GM19395 (cell line): ENCODE measurements around the gene FASLG.

ENCODE experiments used
- ATAC-seq: cut with Tn5 transposase; IDR thresholded peaks from one replicate; pipeline ENCODE4 v1.9.1; 2021; ENCODE audit warnings: mild to moderate bottlenecking, moderate library complexity; ENCODE audit not compliant: unreplicated experiment

Gene FASLG

DNA sequence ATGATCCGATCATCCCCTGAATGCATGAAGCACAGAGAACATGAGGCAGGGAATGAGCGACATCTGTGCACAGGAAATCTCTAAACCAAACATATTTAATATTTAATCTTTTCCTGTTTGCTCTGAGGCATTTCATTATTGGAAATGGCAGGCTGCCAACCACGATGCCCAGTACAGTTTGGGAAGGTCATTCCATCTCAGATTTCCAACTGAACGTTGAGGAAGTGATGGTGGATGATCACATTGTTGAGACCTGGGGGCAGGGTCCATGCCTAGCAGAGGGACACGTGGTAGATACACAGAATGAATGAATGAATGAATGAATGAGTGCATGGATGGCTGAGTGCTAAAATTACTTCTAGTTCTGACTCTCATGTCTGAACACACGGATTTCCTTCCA lies 15.9 kb upstream of the FASLG start:
- ATAC-seq = no peak

DNA sequence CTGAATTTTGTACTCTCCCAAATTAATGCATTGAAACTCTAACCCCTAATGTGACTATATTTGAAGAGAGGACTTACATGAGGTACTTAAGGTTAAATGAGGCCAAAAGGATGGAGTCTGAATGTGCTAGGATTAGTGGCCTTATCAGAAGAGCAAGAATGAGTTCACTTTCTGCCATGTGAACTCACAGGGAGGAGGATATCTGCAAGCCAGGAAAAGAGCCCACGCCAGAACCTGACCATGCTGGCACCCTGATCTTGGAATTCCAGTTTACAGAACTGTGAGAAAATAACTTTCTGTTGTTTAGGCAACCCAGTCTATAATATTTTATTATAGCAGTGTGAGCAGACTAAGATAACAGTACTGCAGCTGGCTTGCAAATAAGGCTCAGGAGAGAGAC lies 12.2 kb upstream of the FASLG start:
- ATAC-seq = no peak

DNA sequence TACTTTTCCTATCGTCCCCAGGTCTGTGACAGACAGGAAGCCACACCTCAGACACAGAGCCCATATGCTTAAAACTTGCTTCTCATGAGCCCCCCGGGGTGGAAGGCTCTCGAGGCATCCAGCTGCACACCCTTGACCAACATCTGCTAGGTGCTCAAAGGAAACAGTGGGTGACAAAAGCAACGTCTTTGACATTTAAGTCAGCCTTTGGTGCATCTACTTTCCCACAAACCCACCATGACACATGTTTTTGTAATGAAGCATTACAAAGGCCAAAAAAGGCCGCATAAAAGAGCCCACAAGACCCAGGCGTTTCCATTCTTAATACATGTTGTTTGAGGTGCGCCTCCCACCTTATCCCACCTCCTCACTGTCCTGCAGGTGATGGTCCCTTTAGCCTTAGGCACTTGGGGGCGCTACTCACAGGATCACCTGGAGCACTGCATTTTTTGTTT lies 11.8 kb upstream of the FASLG start:
- no peak for ATAC-seq

DNA sequence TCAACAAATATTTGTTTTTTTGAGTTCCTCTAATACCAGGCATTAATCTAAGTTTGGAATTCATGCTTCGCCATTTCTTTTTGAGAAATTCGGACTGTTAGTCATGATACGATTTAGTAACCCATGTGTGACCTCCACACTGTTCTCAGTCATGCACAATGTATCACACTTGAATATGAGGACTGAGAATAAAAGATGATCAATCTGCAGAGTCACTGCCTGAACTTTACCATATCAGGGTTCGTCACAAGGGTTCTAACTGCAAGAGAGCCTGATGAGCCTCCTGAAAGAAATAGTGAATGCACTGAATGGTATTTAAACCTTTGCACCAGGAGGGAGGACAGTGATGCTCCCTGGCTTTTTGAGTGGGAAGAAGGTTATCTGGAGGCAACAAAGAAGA lies 10.9 kb upstream of the FASLG start:
- ATAC-seq = no peak

DNA sequence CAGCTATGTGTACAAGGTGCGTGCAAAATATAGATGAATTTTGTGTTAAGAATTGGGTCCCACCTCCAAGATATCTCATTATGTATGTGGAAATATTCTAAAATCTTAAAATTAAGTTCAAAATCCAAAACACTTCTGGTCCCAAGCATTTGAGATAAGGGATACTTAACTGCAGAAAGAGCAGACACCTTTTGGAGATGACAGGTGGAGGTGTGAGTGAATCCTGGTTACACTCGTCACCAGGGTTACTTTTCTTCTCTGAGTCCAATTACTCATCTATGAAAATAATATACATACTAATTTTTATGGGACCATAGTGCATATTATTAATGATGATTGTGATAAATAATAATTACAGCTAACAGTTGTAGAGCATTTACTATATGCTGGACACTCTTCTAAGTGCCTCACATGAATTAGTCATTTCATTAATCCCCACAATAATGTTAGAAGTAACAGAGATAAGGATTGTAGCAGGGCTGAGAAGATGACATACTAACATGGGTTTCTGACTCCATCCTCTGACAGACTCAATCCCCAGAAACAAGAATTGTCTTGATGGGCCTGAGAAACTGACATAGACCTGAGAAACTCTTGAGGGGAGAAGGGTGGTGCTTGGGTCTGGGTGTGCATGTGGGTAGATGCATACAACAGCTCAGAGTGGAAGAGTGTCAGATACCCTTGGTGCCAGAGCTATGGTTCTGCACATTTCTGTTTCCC lies 8.3 kb upstream of the FASLG start:
- no peak for ATAC-seq

DNA sequence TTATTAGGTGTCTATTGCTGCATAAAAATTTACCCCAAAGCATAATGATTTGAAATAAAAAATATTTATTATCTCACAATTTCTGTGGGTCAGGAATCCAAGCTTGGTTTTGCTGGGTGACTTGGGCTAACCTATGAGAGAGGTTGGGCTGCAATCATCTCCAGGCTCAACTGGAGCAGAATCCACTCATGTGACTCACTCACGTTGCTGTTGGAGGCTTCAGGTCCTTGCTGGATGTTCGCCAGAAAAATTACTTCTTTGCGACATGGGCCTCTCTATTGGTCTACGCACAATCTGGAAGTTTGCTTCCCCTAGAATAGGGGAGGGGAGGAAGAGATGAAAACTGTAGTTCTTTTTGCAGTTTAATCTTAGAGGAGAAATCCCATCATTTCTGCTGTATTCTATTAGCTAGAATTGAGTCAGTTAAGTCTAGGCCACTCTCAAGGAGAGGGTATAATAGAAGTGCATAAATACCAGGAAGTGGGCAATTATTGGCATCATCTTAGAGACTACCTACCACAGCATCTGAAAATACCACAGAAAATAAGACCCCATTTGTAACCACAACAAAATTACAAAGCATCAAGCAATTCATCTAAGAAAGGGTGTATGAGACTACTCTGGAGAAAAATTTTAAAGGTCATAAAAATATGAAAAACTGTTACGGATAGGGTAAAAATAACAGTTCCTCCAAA lies 5.7 kb upstream of the FASLG start:
- ATAC-seq = no peak

DNA sequence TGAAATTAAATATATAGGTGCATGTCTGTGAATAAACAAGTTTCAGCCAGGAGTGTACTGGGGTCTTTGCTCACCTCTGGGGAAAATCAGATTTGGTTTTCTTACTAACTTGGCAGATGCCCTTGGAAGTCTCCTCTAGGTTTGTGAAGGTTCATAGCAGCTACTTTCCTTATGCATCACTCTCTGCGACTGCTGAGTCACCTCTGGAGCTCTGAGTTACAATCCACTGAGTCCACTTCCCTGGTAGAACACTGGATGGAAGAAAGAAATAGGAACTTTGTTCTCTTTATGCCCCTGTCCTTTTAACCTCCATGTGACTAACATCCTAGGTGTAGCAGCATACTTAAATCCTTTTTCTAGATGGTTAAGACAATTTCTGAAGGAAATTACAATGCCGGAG lies 4.4 kb upstream of the FASLG start:
- no peak for ATAC-seq

DNA sequence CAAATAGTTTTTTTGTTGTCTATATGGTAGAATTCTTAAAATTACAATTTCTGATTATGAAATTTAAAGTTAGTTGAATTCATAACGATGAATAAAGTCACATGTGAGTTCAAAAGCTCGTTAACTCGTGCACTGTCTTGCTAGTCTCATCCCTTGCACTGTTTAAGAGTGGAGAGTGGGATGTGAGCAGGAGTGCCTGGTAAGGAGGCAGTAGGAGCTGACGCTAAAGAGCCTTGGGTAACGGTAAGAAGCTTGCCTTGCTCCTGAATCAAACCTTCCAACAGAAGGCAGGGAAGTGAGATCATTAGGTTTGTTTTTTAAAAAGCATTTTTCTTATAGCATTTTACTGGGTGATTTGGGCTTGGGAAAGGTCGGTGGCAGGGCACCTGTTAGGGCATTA lies 2.3 kb upstream of the FASLG start:
- ATAC-seq = no peak

DNA sequence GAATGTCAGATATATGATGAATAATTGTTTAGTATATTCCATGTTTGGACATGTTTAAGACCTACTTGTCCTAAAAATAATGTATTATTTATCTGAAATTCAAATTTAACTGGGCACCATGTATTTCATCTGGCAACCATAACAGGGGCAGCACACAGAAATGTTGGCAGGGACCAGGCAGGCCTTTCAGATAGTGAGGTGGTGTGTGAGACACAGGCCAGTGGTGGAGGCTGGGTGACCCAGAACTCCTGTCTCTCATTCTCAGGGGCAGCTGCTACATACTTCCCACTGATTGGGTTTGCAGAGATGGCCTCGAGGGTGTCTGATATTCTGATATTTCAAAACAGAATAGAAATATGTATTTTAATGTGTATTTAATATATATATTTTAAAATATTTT lies 1.3 kb upstream of the FASLG start:
- ATAC-seq = no peak

DNA sequence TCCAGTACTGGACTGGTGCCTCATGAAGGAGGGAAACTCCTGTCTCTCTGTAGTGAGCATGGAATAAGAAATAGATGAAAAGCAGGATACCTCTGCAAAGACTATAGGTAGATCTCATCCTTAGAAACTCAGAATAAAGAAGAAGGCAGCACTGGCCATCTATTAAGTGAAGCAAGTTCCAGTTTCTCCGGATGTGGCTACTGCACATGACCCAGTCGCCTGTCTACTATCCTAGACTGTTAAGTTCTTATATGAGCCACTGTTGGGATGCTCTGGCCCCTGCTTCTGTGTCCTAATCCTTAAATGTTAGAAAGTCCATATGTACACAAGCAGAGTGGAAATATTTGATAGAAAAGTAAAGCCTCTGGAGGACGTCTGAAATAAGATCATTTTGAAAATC lies 2.2 kb downstream of the FASLG start:
- ATAC-seq = no peak

DNA sequence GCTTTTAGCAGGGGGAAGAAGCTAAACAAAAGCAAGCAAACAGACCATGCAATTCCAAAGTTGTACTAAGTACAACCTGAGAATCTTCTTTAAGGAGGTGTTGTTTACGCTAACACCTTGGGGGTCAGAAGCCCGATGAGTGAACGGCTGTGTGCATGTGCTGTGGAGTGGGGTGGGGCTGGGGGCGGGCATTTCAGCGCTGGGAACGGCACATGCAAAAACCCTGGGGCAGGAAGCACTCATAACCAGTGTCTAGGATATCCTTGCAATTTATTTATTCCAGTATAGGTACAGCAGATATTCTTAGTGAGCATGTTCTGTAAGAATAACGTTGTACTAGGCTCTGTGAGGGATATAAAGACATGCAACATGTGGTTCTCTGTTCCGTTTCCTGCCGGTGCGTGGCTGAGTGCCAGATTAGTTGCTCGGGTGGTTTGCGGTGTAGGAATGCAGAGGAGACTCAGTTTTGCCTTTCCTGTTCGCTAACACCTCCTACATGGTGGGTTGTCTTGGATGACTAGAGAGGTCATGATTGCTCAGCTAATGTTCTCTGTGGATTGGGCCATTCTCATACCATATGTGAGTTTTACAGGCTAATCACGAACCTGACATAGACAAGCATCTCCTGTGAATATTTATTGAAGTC lies 3.7 kb downstream of the FASLG start:
- peak; percentile 91 for ATAC-seq

DNA sequence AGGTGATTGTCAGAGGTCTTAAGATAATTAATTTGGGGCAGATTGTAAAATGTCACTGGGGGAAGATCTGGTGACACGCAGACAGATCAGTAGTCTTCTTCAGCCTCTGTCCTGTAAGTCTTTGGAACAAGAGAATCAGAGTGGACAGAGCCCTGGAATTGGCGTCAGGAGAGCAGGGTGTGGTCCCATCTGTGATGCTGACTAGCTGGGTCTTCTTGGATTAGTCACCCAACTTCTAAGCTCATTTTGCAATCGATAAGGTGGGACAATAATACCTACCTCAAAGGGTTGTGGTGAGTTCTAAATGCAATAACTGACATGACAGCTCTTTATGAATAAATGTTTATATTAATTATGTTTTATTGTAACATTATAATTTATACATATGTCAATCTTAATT lies 4.8 kb downstream of the FASLG start:
- no peak for ATAC-seq

DNA sequence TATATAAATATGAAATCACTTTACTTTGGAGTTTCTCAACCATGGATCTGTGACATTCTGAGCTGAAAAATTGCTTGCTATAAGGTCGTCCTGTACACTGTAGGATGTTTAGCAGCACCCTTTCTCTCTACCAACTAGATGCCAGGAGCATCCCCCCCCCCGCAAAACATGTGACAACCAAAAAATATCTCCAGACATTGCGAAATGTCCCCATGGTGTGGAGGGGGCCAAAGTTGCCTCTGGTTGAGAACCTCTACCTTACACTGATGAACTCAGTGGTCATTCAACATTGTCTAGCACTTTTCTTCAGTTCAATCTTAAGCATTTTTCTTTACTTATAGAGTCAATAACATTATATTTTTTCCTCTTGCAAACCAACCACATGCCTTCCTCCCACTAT lies 9.2 kb downstream of the FASLG start:
- ATAC-seq = no peak

DNA sequence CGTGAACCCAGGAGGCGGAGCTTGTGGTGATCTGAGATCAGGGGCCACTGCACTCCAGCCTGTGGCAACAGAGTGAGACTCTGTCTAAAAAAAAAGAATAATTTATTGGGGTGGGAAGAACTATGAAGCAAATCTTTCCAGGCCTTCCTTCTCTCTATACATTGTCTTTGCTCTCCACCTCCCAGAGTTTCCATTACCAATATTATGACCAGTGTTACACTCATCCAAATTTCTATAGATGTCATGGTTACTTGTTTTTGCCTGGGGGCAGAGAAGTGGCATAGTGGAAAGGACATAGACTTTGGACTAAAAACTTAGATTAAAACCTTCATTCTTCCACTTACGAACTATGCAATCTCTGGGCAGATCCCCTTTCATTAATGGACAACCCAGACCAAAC lies 10.1 kb downstream of the FASLG start:
- ATAC-seq = no peak

DNA sequence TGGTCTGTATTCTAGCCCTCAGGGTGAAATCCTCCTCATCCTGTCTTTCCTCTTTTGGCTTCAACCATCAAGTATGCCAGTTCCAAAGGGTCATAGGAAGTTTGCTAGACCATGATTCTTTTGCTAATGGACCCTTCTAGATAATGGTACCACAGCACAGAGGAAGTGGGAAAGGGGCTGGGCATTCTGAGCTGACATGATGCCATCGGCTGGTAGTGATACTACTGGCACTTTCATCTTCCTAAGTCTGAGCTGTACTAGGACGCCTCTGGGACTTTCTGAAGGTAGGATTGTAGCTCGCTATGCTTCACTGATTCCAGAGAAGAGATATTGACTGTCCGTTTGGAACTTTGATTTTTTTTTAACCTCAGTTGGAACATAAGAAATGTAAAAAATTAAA lies 11.4 kb downstream of the FASLG start:
- peak; percentile 50 for ATAC-seq

DNA sequence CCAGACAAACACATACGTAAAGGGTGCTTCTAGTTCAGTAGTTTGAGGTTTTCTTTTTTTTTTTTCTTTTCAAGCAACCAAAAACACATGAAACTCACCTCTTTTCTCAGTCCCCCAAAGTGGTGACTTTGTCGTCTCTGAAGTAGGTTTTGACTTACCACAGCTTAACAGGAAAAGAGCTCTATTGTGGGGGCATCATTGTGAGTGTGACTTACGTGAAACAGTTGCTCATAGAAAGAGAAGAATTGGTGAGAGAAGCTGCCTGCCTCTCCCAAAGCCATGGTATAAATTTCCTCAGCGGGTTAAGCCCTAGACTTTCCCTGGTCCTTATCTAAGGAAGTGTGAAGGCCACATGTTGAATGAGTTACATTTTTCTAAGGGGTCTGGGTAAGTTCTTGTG lies 11.9 kb downstream of the FASLG start:
- ATAC-seq = peak; percentile 71

DNA sequence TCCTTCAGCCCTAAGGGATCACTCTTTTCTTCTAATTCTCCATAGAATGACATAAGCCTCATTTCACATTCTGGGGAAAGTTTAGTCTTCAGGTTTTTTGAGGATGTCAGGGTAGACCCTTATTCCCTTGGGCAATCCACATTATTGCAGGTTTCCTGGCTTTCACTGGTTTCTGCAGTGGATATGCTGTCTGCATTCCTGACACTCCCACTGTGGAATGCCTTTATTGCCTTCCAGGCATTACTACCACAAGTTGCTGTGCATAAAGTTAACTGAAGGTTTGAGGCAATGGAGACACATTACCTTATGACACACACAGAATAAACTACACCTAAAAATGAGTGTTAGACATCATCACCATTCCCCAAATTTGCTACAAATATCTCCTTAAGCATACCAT lies 12.7 kb downstream of the FASLG start:
- ATAC-seq = no peak

DNA sequence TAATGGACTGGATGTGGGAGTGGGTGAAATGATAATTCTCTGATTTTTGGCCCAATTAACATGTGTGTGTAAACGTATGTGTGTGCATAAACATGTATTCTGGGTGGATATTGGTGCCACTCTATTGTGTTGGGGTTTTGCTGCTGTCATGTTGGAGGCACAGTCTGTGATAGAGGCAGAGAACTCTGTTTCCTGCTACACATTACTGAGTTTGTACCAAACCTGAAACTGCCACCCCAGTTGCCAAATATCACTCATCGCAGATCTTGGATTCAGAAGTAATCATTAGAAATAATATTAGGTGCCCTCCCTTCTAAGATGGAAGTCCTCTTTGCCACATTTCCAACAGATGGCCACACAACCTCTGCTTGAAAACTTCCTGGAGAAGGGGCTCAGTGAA lies 13.8 kb downstream of the FASLG start:
- no peak for ATAC-seq

DNA sequence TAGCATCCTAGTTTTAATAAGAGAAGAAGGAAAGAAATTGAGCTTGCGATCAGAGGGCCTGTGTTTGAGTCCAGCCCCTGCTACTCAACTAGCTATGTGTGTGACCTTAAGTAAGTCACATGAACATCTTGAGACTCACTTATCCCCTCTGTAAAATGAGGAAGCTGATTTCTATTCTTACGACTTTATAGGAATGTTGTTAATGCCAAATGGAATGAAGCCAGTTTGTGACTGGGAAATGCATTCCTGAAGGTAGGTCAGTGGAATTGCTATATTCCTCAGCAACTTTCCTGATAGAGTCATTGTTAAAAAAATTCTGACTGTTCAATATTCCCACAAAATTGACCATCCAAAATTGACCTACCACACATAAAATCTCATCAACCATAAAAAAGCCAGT lies 14.9 kb downstream of the FASLG start:
- ATAC-seq = no peak

DNA sequence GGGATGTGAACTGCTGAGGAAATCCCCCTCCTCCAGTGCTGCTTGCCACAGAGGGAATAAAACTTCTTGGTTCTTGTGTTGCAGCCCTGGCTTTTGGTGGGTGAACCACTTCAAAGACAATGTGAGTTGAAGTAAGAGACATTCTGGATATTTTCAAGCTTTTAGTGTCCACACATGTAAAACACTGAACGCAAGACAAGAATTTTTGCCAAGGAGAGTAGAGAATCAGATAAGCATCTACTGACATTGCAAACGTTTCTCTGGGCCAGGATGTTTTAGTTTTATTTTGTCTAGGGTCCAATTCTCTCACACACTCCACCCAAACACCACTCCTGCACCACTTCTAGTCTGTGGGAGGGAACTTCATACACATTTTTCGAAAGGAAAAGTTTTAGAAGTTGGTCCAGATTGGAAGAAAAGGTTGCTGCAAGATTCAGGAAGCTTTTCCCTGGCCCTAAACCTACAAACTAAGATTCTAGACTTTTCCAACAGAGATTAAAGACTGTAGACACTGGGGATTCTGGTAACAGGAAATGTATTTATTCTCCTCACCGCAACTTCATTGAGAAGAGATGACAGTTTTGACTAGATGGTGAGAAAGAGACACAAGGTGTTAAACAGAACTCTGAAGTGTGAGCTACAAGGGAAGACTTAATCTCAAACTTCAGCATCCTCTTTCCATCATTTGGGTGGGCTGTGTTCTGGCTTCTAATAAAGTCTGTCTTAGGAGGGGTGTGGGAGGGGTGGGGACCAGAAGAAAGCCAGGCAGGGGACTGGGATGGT lies 16.1 kb downstream of the FASLG start:
- ATAC-seq = no peak

DNA sequence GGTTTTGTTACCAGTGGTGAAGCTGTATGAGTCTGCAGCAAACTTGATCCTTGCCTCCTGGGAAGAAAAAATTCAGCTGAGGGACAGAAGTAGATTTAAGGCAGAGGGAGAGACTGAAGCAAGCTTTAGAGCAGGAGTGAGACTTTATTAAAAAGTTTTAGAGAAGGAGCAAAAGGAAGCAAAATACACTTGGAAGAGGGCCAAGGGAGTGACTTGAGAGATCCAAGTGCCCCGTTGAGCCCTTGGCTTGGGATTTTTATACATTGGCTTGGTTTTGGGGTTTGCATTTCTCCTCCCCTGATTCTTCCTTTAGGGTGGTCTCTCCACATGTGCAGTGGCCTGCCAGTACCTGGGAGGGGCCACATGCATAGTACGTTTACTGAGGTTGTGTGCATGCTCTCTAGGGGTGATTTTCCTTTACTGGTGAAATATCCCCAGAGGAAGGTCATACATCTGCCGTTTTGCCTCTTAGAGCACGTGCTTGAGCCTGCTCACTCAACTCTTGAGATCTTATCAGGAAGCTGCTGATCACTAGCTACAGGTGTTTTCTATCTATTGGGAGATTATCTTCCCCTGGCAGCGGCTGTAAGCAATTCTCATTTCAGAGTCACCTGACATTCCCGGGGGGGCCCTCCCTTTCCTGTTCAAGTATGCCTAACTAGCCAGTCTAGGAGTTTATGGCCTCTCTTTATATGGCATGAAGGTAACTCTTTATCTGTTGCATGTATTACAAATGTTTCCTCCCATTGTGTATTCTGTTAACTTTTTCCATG lies 20.3 kb downstream of the FASLG start:
- no peak for ATAC-seq
